Ovary (tissue), 9 donors: ENCODE results near the gene DUSP9. TPM values are rescaled to one million over a fixed set of nuclear protein-coding genes. Genes with fewer than 3 reads are reported as not detected.

ENCODE experiments used
- DNase-seq, 5 donors: peaks; one replicate each; pipeline ENCODE4 v3.0.0-alpha.2; 2019 to 2020
- H3K27ac ChIP-seq, 2 donors: fragments of 200-600 bp; one replicate each; pipeline versions ENCODE4 v1.5.1 to v1.8.0; 2019 to 2022
- H3K27me3 ChIP-seq: fragments of 200-600 bp; one replicate; pipeline ENCODE4 v1.8.0; 2022
- H3K36me3 ChIP-seq: fragments of 200-600 bp; sonication (generic); one replicate; pipeline ENCODE4 v1.5.1; 2019
- H3K4me1 ChIP-seq: one replicate; pipeline ENCODE4 v1.8.1; 2013; ENCODE audit warnings: mild to moderate bottlenecking, moderate library complexity; ENCODE audit not compliant: insufficient read depth
- H3K4me3 ChIP-seq: fragments of 200-600 bp; sonication (generic); one replicate; pipeline ENCODE4 v1.5.1; 2017
- H3K9me3 ChIP-seq, 2 donors: fragments of 200-600 bp in 1 of 2; sonication (generic) in 1 of 2; one replicate each; pipeline versions ENCODE4 v1.5.1 to v1.8.1; 2013 to 2019; ENCODE audit warnings: mild to moderate bottlenecking in 1 of 2, moderate library complexity in 1 of 2
- CTCF ChIP-seq, 3 donors: fragments of 450-650 bp in 2 of 3; fragments of 200-600 bp in 1 of 3; IDR thresholded peaks; one replicate each; pipeline versions ENCODE4 v1.5.1 to v1.8.0; 2016 to 2022; ENCODE audit warnings: antibody characterized with exemption in 3 of 3, mild to moderate bottlenecking in 1 of 3
- EP300 ChIP-seq: sonication (generic); formaldehyde crosslinking; IDR thresholded peaks from one replicate; pipeline ENCODE4 v1.6.1; 2017; ENCODE audit warnings: antibody characterized with exemption
- POLR2A ChIP-seq: fragments of 450-650 bp; IDR thresholded peaks from one replicate; pipeline ENCODE4 v1.6.1; 2017; ENCODE audit warnings: antibody characterized with exemption, mild to moderate bottlenecking, moderate library complexity
- WGBS, 3 donors: extraction: QIAGEN DNeasy Blood & Tissue Kit in 1 of 3; methylation state at CpG; one replicate each; pipeline versions ENCODE4 v1.1.5 to v1.1.7; 2013 to 2017; 5-methylcytosine and 5-hydroxymethylcytosine counted together
- intact Hi-C, 4 donors: fragments of 100-400 bp; cut with DNase I; formaldehyde crosslinking; loops; one replicate each; pipeline versions ENCODE4 v1.11.0 to v1.15.1; 2022 to 2023
- polyA plus RNA-seq, 2 donors: library from polyadenylated mRNA; stranded (reverse); fragments of 200-250 nt in 1 of 2; fragments of 350-450 nt in 1 of 2; fragmentation: Illumina TruSeq in 1 of 2; extraction: RNeasy Lipid Tissue Mini Kit (QIAGEN cat#74804) in 1 of 2; gene quantifications; one replicate each; pipeline ENCODE4 v1.2.3, GENCODE V29; 2013 to 2014
- total RNA-seq, 7 donors: library from RNA; depleted of rRNA in 2 of 7; stranded (reverse); fragments of >200 nt in 2 of 7; fragmentation: NEBNext Ultra II Directional in 3 of 7; extraction: Animal tissue kit (Norgen Biotek cat#: 25700) in 3 of 7; gene quantifications; one replicate each; pipeline versions ENCODE4 v1.1.0 to v1.2.4, GENCODE V29; 2016 to 2023
- donor health status: DM: no; HTN: no; CAD: no; lungs with moderate emphysema.
- donor health status: DM: no; HTN: no; CAD: no.
- donor health status: Bipolar disorder and iron deficiency.
- donor health status: DM: yes; HTN: yes; CAD: no.
- donor health status: DM: no; HTN: no; CAD: no.
- donor health status: DM: yes; HTN: yes; CAD: no.

Gene DUSP9
- total and polyA plus RNA-seq, 9 donors: 0.12 to 3.7 (median 0.65) TPM; not detected in 1

GRCh38 chrX:153657161-153657560 lies 10.2 kb downstream of the DUSP9 start:
- H3K27ac ChIP-seq: no peak overlapping the region
- no peak for DNase-seq
- no peak for TF ChIP-seq EP300
- TF ChIP-seq CTCF (IDR thresholded peaks at IDR 0.05): no peak
- TF ChIP-seq POLR2A: no peak
- H3K36me3 ChIP-seq: no peaks in the 10 kb centered on the region
- no peaks in the 10 kb centered on the region for H3K27me3 ChIP-seq
- no peak overlapping the region for H3K4me3 ChIP-seq
- H3K9me3 ChIP-seq: peaks cover 0 to 7% of the 10 kb centered on the region in 2 donors
- intact Hi-C loops: no loop called here
- WGBS, 3 donors: 84 to 88% (median 84%) methylated on average over 9 of the region's 9 CpGs
- no peaks in the 10 kb centered on the region for H3K4me1 ChIP-seq

GRCh38 chrX:153659268-153659667 lies 12.3 kb downstream of the DUSP9 start:
- intact Hi-C loops: no loop called here
- no peak for DNase-seq
- Histone ChIP-seq H3K27me3 (no peaks in the 10 kb centered on the region), H3K4me3 (no peak overlapping the region), H3K4me1 (no peaks in the 10 kb centered on the region), H3K9me3 (peaks cover 0 to 1% of the 10 kb centered on the region in 2 donors), H3K27ac (no peak overlapping the region), H3K36me3 (no peaks in the 10 kb centered on the region)
- TF ChIP-seq CTCF (IDR thresholded peaks at IDR 0.05) (no peak), EP300 (no peak), POLR2A (no peak)
- WGBS, 3 donors: 77 to 89% (median 78%) methylated on average over 3 of the region's 3 CpGs

GRCh38 chrX:153662266-153662665 lies 15.3 kb downstream of the DUSP9 start:
- no peak overlapping the region for H3K4me3 ChIP-seq
- intact Hi-C loops: loop anchor here in 2 of 4 donors (10.0 kb wide), 2 partner anchors 107 to 117 kb away; no protein-coding TSS in a partner anchor

GRCh38 chrX:153665726-153666306 lies 18.8 kb downstream of the DUSP9 start:
- TF ChIP-seq CTCF (IDR thresholded peaks at IDR 0.05) (no peak), EP300 (no peak), POLR2A (no peak)
- no peaks in the 10 kb centered on the region for H3K9me3 ChIP-seq
- no peaks in the 10 kb centered on the region for H3K27me3 ChIP-seq
- no peaks in the 10 kb centered on the region for H3K36me3 ChIP-seq
- DNase-seq: no peak
- intact Hi-C loops: loop anchor here (5.0 to 10.0 kb wide), 5 partner anchors 54 to 121 kb away; no protein-coding TSS in a partner anchor
- 73 to 78% (median 76%) methylated on average over 9 of the region's 9 CpGs for WGBS, 3 donors
- no peak overlapping the region for H3K4me3 ChIP-seq
- H3K4me1 ChIP-seq: no peaks in the 10 kb centered on the region
- no peak overlapping the region for H3K27ac ChIP-seq

More at GRCh38 chrX:153662266-153662665, 15.3 kb downstream of the DUSP9 start:
- H3K4me1 ChIP-seq: no peaks in the 10 kb centered on the region
- WGBS, 3 donors: 20 to 26% (median 23%) methylated on average over 21 to 31 of the region's 31 CpGs
- H3K9me3 ChIP-seq: no peaks in the 10 kb centered on the region
- no peaks in the 10 kb centered on the region for H3K36me3 ChIP-seq
- peak in 2 of 5 donors; percentile 29 to 52 for DNase-seq
- H3K27me3 ChIP-seq: no peaks in the 10 kb centered on the region
- no peak for TF ChIP-seq POLR2A
- no peak for TF ChIP-seq EP300
- TF ChIP-seq CTCF (IDR thresholded peaks at IDR 0.05): no peak
- H3K27ac ChIP-seq: no peak overlapping the region
